KOPT-K1 (cell line): ENCODE results near the gene ATP1B2.

Experiments
- H3K27ac ChIP-seq: fragments of 200-600 bp; sonication (generic); 2 replicates; pipeline ENCODE4 v1.5.1; 2016; ENCODE audit warnings: antibody characterized with exemption, mild to moderate bottlenecking, low read depth, low read length; ENCODE audit not compliant: poor library complexity, severe bottlenecking
- H3K36me3 ChIP-seq: fragments of 200-600 bp; sonication (generic); 2 replicates; pipeline ENCODE4 v1.5.1; 2017; ENCODE audit warnings: antibody characterized with exemption, mild to moderate bottlenecking, low read length, moderate library complexity; ENCODE audit not compliant: insufficient read depth
- H3K9me3 ChIP-seq: fragments of 200-600 bp; sonication (generic); 2 replicates; pipeline ENCODE4 v1.5.1; 2017; ENCODE audit warnings: antibody characterized with exemption, low read length, mild to moderate bottlenecking; ENCODE audit not compliant: insufficient read depth, poor library complexity, severe bottlenecking

ATP1B2 gene

GRCh38 chr17:7706631-7707354, 56.1 kb downstream of the ATP1B2 start:
- H3K27ac ChIP-seq = no peak overlapping the region
- H3K9me3 ChIP-seq = no peaks in the 10 kb centered on the region
- H3K36me3 ChIP-seq = peaks cover 19% of the 10 kb centered on the region; the same call in 1 of the 2 replicates
